ENCODE data around the gene TRPM6. TPM values are rescaled to one million over a fixed set of nuclear protein-coding genes. Genes with fewer than 3 reads are reported as not detected.

TRPM6 gene
- total RNA-seq, 1 experiment from 2014 or later = under 0.01 TPM

DNA sequence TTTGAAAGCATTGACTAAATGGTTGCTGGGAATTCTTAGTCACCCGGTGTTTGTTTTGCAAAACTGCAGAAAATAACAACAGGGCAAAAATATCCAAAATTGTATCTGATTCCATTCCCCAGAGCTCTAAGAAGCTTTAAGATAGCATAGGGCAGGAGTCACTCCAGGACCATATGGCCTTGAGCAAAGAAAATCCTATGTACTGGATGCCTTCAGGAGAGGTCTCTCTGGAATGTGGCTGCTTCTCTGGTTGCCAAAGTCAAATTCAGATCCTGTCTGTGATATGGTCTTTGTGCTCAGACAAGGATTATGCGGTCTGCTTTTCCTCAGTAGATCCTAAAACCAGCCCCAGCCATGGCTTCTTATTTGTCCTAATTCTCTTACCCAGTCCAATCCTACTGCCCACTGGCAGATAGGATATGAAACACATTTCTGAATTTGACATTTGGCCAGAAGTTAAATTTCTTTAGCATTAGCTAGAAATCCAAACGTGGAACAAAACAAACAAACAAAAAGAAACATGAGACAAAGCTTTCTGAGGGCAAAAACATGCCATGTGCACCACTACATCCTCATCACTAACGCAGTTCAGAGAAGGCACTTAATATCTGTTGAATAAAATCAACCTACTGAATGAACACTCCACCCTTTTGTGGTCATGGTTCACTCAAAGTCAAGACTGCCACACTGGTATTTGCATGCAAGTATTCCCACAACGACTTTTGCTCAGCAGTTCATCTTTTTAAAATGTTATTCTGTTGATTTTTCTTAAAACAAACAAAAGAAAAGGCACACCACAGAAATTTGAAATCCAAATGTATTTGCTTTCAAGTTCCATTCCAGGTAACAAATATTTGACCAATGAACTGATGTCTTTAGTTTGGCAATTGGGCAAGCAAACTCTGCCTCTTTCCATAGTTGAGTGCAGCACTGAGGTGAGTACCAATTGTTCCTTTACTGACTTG, 165.7 kb downstream of the TRPM6 start:
- no peak for DNase-seq (ENCODE audit: low read depth)

DNA sequence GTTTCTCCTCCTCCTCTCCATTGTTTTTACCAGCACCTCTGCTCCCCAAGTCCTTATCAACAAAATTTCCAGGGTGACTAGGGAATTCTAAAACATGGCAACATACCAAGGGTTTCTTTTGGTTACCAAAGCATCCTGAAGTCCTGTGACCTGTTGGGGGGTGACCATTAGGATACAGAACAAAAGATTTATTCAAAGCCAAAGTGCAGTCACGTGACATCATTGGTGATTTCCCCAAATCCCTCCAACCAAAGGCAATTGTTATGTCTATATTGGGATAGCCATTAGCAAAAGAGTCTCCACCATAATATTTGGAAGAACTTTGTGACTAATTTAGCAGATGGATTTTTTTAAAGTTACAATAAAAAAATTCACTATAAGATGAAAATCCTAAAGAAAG, 168.4 kb downstream of the TRPM6 start:
- no peak for DNase-seq (ENCODE audit: low read depth)

DNA sequence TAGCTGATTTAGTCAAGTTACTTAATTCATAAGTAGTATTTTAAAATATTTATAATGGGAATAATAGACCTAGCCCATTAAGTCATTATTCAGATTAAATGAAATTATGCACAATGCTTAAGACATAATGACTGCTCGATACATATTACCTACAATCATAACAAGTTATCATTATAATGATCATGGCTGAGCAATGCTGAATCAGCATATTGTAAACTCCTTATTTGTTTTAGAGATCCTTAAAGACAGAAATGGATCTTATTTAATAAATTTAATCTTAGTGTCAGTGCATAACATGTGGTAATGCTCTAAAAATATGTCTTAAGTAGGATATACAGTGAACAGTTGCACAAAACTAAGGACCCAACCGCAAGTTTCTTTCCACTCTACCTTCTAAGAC, 169.0 kb downstream of the TRPM6 start:
- no peak for DNase-seq (ENCODE audit: low read depth)

DNA sequence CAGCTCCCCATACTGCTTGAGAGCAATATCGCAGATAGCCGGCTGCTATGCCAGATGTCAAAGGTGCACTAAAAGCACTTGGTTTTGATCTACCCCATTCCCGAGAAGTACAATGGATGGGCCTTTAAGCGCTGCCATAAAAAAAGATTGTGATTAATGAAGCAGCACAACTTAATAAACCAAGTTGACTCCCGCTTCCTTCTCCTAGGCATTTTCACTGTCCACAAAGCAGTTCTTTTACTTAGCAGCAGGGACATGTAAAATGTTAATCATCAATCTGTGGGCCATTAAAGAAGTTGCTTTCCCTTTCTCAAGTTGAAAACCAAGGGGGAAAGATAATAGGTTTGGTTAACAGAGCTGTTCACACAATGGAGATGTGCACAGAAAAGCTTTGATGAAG, 176.4 kb downstream of the TRPM6 start:
- DNase-seq (ENCODE audit: low read depth) = no peak

DNA sequence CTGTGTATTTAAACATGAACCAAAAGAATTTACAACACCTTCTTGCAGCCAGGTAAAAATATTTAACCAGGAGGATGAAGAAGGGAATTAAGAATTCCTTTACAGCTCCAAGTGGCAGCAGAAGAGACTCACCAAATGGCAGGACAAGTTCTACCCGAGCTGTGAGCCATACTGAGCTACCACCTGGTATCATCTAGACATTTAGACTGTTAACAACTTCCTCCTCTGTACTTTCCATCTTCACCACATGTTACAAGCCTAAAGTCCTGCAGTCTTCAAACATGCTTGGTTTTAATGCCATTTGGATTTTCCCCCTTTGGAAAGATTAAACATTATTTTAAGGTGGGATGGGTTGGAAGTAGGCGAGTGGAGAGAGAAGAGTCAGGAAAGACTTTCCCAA, 190.2 kb downstream of the TRPM6 start:
- DNase-seq (ENCODE audit: low read depth) = no peak

DNA sequence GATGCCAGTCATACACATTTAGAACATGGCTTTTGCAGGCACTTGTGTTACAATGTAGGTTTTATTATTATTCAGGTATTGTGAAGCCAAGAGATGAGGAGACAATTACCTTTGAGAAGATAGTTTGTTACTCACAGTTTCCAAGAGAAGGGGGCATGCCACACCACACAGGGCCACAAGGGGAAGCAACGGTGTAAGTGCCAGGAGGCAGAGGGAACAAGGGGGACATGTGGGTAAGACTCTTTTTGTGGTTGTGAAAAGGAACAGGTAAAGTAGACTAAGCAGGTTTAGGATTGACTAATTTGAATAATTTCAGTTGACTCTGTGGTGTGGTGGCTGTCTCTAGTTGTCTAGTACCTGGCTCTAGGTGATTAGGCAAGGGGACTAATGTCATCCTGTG, 191.2 kb downstream of the TRPM6 start:
- DNase-seq (ENCODE audit: low read depth) = no peak

DNA sequence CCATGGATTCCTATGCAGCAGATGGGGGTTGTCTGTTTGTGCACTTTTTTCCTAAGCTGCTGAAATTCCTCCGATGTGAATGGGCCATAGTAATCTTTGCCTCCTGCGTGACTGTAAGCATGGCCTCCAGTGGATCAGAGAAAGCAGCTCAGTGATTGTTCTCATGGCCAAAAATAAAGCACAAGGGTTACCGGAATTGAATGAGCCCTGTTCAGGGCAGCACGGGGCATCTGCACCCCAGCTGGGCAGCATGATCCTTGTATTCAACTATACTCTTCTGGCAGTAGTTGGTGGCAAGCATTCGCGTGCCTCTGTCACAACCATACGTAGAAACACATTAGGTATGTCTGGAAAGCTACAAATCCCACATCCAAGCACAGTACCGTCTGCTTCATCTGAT, 196.7 kb downstream of the TRPM6 start:
- no peak for DNase-seq (ENCODE audit: low read depth)

DNA sequence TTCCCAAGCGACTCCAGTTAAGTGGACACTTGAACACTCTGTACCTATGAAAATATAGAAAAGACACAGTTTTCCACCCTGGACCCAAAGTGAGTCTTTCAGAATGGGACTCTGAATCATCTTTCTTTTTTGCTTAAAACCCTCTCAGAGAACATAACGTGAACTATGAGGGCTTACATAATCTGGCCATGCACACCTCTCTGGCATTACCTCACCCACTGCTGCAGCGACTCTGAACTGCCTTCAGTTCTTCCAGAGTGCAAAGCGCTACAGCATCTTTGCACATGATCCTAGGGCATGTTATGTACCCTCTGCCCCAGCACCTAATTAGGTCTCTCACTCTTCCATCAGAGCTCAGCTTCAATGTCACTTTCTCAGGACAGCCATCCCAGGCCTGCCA, 204.4 kb downstream of the TRPM6 start:
- no peak for DNase-seq (ENCODE audit: low read depth)

DNA sequence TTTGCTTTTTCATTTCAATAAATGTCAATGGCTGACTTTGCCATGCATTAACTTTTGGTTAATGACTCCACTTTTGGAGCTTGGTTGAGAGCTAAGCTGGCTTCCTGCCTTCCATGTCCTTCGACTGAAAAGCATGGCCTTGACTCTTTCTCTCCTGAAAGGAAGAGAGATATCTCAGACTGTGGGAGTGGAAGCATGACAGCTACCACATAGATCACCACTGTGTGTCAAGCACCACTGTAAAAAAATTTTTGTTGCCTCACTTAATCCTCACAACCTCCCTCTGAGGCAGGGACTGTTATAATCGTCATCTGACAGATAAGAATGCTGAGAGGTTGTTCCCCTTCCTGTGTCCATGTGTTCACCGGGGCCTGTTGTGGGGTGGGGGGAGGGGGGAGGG, 205.8 kb downstream of the TRPM6 start:
- no peak for DNase-seq (ENCODE audit: low read depth)

DNA sequence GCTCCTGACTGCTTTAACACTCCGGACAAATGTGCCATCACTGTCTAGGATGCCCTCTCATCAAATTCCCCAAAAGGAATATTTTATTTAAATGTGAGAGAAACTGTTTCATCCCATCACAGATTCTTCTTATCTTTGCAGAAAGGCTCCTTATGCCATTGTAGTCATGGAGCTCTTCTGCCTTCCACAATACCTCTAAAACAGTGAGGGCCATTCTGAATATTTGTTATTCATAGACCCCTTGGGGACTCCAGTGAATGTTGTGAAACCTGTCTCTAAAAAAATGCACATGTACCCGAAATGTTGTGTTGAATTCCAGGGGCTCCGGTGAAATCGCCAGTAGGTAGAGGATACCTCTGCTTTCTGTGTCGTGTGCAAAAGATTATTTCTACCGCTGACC, 213.6 kb downstream of the TRPM6 start:
- DNase-seq (ENCODE audit: low read depth) = no peak

Other genes with a start within 250 kb of the TRPM6 start
- gene C9orf40, start 65.0 kb upstream of the TRPM6 start, total RNA-seq (2014; rRNA removed; shearing (Covaris generic)) = 7.9 and 8.6 TPM in 2 replicates
- 15.0 and 15.6 TPM in 2 replicates for gene CARNMT1, start 140.4 kb upstream of the TRPM6 start, total RNA-seq (2014; rRNA removed; shearing (Covaris generic))
- 7.6 and 10.3 TPM in 2 replicates for gene NMRK1, start 200.2 kb upstream of the TRPM6 start, total RNA-seq (2014; rRNA removed; shearing (Covaris generic))
- gene OSTF1, start 200.6 kb upstream of the TRPM6 start, total RNA-seq (2014; rRNA removed; shearing (Covaris generic)) = 43.9 and 49.1 TPM in 2 replicates

Data from RPMI7951 (cell line).